Measurements from ENCODE around the gene LRRTM4. TPM values are rescaled to one million over a fixed set of nuclear protein-coding genes. Genes with fewer than 3 reads are reported as not detected.

Gene LRRTM4
- polyA plus RNA-seq, 1 donor from 2014 or later = 37.1 TPM

GRCh38 chr2:76921006-76921405 lies 601.2 kb downstream of the LRRTM4 start:
- H3K9me2 ChIP-seq (ENCODE audit: insufficient read depth, low read length) = no peaks in the 10 kb centered on the region
- TF ChIP-seq SMC3 (conservative IDR thresholded peaks at IDR 0.05; ENCODE audit: poor library complexity) = no peak
- no peak for TF ChIP-seq TAF1 (IDR thresholded peaks at IDR 0.05; ENCODE audit: low read depth)
- TF ChIP-seq, protein P1, sequence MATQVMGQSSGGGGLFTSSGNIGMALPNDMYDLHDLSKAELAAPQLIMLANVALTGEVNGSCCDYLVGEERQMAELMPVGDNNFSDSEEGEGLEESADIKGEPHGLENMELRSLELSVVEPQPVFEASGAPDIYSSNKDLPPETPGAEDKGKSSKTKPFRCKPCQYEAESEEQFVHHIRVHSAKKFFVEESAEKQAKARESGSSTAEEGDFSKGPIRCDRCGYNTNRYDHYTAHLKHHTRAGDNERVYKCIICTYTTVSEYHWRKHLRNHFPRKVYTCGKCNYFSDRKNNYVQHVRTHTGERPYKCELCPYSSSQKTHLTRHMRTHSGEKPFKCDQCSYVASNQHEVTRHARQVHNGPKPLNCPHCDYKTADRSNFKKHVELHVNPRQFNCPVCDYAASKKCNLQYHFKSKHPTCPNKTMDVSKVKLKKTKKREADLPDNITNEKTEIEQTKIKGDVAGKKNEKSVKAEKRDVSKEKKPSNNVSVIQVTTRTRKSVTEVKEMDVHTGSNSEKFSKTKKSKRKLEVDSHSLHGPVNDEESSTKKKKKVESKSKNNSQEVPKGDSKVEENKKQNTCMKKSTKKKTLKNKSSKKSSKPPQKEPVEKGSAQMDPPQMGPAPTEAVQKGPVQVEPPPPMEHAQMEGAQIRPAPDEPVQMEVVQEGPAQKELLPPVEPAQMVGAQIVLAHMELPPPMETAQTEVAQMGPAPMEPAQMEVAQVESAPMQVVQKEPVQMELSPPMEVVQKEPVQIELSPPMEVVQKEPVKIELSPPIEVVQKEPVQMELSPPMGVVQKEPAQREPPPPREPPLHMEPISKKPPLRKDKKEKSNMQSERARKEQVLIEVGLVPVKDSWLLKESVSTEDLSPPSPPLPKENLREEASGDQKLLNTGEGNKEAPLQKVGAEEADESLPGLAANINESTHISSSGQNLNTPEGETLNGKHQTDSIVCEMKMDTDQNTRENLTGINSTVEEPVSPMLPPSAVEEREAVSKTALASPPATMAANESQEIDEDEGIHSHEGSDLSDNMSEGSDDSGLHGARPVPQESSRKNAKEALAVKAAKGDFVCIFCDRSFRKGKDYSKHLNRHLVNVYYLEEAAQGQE (IDR thresholded peaks at IDR 0.05; ENCODE audit: borderline replicate concordance) = no peak
- TF ChIP-seq EP300 (conservative IDR thresholded peaks at IDR 0.05; ENCODE audit: poor library complexity, severe bottlenecking) = no peak
- no peak for TF ChIP-seq POLR2AphosphoS5 (IDR thresholded peaks at IDR 0.05)
- H3K27me3 ChIP-seq (ENCODE audit: insufficient read depth, low read depth, low read length) = no peaks in the 10 kb centered on the region
- H4K20me1 ChIP-seq (ENCODE audit: insufficient read depth) = no peaks in the 10 kb centered on the region
- H3F3A ChIP-seq (ENCODE audit: insufficient read depth, low read length, poor library complexity, severe bottlenecking) = no peaks in the 10 kb centered on the region
- no peaks in the 10 kb centered on the region for H3K9me3 ChIP-seq (ENCODE audit: low read length)
- H3K4me2 ChIP-seq (ENCODE audit: low read length) = no peak overlapping the region
- H3K36me3 ChIP-seq (ENCODE audit: insufficient read depth, low read length) = no peaks in the 10 kb centered on the region
- H3K9ac ChIP-seq (ENCODE audit: low read length) = no peak overlapping the region
- no peak overlapping the region for H3K27ac ChIP-seq (ENCODE audit: low read length)
- no peak overlapping the region for H3K4me3 ChIP-seq (ENCODE audit: low read length)
- H3K79me2 ChIP-seq (replicated peaks; ENCODE audit: insufficient read depth, low read length) = no peaks in the 10 kb centered on the region
- no peak overlapping the region for H2AFZ ChIP-seq (ENCODE audit: low read depth, low read length)

- H3F3A ChIP-seq (ENCODE audit: insufficient read depth, low read length, poor library complexity, severe bottlenecking) = no peaks in the 10 kb centered on the region
- no peak overlapping the region for H3K4me3 ChIP-seq (ENCODE audit: low read length)
- no peaks in the 10 kb centered on the region for H3K36me3 ChIP-seq (ENCODE audit: insufficient read depth, low read length)
- H3K27ac ChIP-seq (ENCODE audit: low read length) = no peak overlapping the region
- no peak overlapping the region for H3K9ac ChIP-seq (ENCODE audit: low read length)
- no peak overlapping the region for H2AFZ ChIP-seq (ENCODE audit: low read depth, low read length)
- H3K9me3 ChIP-seq (ENCODE audit: low read length) = no peaks in the 10 kb centered on the region
- H3K9me2 ChIP-seq (ENCODE audit: insufficient read depth, low read length) = no peaks in the 10 kb centered on the region
- no peak overlapping the region for H3K4me2 ChIP-seq (ENCODE audit: low read length)
- TF ChIP-seq MXI1 (conservative IDR thresholded peaks at IDR 0.05; ENCODE audit: poor library complexity, severe bottlenecking) = no peak
- no peak for TF ChIP-seq CTCF (IDR thresholded peaks at IDR 0.05; ENCODE audit: poor library complexity, severe bottlenecking)
- no peak for TF ChIP-seq EZH2 (IDR thresholded peaks at IDR 0.05; ENCODE audit: borderline replicate concordance, insufficient read depth, low read length, poor library complexity, severe bottlenecking)
- H3K79me2 ChIP-seq (replicated peaks; ENCODE audit: insufficient read depth, low read length) = no peaks in the 10 kb centered on the region
- H4K20me1 ChIP-seq (ENCODE audit: insufficient read depth) = no peaks in the 10 kb centered on the region
- no peaks in the 10 kb centered on the region for H3K27me3 ChIP-seq (ENCODE audit: insufficient read depth, low read depth, low read length)
These were observed 626.7 kb downstream of the LRRTM4 start for GRCh38 chr2:76895469-76895868.

- Histone ChIP-seq H3K27me3 (ENCODE audit: insufficient read depth, low read depth, low read length) (no peaks in the 10 kb centered on the region), H3K4me2 (ENCODE audit: low read length) (no peak overlapping the region), H3K9ac (ENCODE audit: low read length) (no peak overlapping the region), H3F3A (ENCODE audit: insufficient read depth, low read length, poor library complexity, severe bottlenecking) (no peaks in the 10 kb centered on the region), H3K36me3 (ENCODE audit: insufficient read depth, low read length) (no peaks in the 10 kb centered on the region), H4K20me1 (ENCODE audit: insufficient read depth) (no peaks in the 10 kb centered on the region), H3K4me3 (ENCODE audit: low read length) (no peak overlapping the region), H3K27ac (ENCODE audit: low read length) (no peak overlapping the region), H3K9me2 (ENCODE audit: insufficient read depth, low read length) (no peaks in the 10 kb centered on the region), H2AFZ (ENCODE audit: low read depth, low read length) (no peak overlapping the region), H3K9me3 (ENCODE audit: low read length) (no peaks in the 10 kb centered on the region), H3K79me2 (replicated peaks; ENCODE audit: insufficient read depth, low read length) (no peaks in the 10 kb centered on the region)
- no peak for TF ChIP-seq POLR2AphosphoS5 (IDR thresholded peaks at IDR 0.05)
- no peak for TF ChIP-seq TAF1 (IDR thresholded peaks at IDR 0.05; ENCODE audit: low read depth)
- no peak for TF ChIP-seq RAD21 (conservative IDR thresholded peaks at IDR 0.05)
- no peak for TF ChIP-seq CTCF (IDR thresholded peaks at IDR 0.05; ENCODE audit: poor library complexity, severe bottlenecking)
- no peak for TF ChIP-seq EZH2 (IDR thresholded peaks at IDR 0.05; ENCODE audit: borderline replicate concordance, insufficient read depth, low read length, poor library complexity, severe bottlenecking)
- TF ChIP-seq, protein P1 (IDR thresholded peaks at IDR 0.05; ENCODE audit: borderline replicate concordance) = no peak
- no peak for TF ChIP-seq MXI1 (conservative IDR thresholded peaks at IDR 0.05; ENCODE audit: poor library complexity, severe bottlenecking)
- TF ChIP-seq SMC3 (conservative IDR thresholded peaks at IDR 0.05; ENCODE audit: poor library complexity) = no peak
- no peak for TF ChIP-seq EP300 (conservative IDR thresholded peaks at IDR 0.05; ENCODE audit: poor library complexity, severe bottlenecking)
These were observed 651.6 kb downstream of the LRRTM4 start for GRCh38 chr2:76870581-76870980.
